IPS-15b (cell line): ENCODE measurements around the gene ARHGAP19.

Experiments used
- H3K27me3 ChIP-seq: one replicate; pipeline ENCODE4 v1.6.1; 2013; ENCODE audit warnings: low read length; ENCODE audit not compliant: control insufficient read depth, insufficient read depth
- H3K36me3 ChIP-seq: one replicate; pipeline ENCODE4 v1.6.1; 2013; ENCODE audit warnings: low read length; ENCODE audit not compliant: control insufficient read depth, insufficient read depth
- H3K4me1 ChIP-seq: one replicate; pipeline ENCODE4 v1.6.1; 2013; ENCODE audit warnings: mild to moderate bottlenecking, low read length; ENCODE audit not compliant: control insufficient read depth, insufficient read depth
- H3K4me3 ChIP-seq: one replicate; pipeline ENCODE4 v1.5.1; 2013; ENCODE audit warnings: low read depth, low read length
- H3K9ac ChIP-seq: one replicate; pipeline ENCODE4 v1.6.1; 2013; ENCODE audit warnings: low read depth, mild to moderate bottlenecking, low read length
- H3K9me3 ChIP-seq: one replicate; pipeline ENCODE4 v1.6.1; 2013; ENCODE audit warnings: mild to moderate bottlenecking, low read length; ENCODE audit not compliant: control insufficient read depth, insufficient read depth

The ARHGAP19 gene

GRCh38 chr10:97292097-97292861, at the start of gene ARHGAP19:
TSS of gene ARHGAP19 (minus strand) at chr10:97292637. CDS start at chr10:97292627, 10 bp downstream.
- H3K4me3 ChIP-seq, result peak within 1 kb of the TSS; percentile 71
- no peaks in the 10 kb centered on the region for H3K27me3 ChIP-seq
- no peaks in the 10 kb centered on the region for H3K9me3 ChIP-seq
- no peaks in the 10 kb centered on the region for H3K36me3 ChIP-seq
- peak within 1 kb of the TSS; percentile 47 for H3K9ac ChIP-seq
- H3K4me1 ChIP-seq, result no peaks in the 10 kb centered on the region

GRCh38 chr10:97341416-97341815, 49.0 kb upstream of the ARHGAP19 start:
- no peaks in the 10 kb centered on the region for H3K9me3 ChIP-seq
- no peak overlapping the region for H3K9ac ChIP-seq
- H3K36me3 ChIP-seq, result no peaks in the 10 kb centered on the region
- peaks cover 10% of the 10 kb centered on the region for H3K4me1 ChIP-seq
- H3K4me3 ChIP-seq, result no peak overlapping the region
- no peaks in the 10 kb centered on the region for H3K27me3 ChIP-seq

- Histone ChIP-seq H3K4me3 (peak overlapping the region; percentile 14), H3K9me3 (no peaks in the 10 kb centered on the region), H3K36me3 (peaks cover 5% of the 10 kb centered on the region), H3K9ac (no peak overlapping the region), H3K27me3 (no peaks in the 10 kb centered on the region), H3K4me1 (peaks cover 10% of the 10 kb centered on the region)
Observed at GRCh38 chr10:97338041-97338440, 45.6 kb upstream of the ARHGAP19 start.

- H3K36me3 ChIP-seq, result peaks cover 5% of the 10 kb centered on the region
- H3K4me1 ChIP-seq, result peaks cover 10% of the 10 kb centered on the region
- H3K27me3 ChIP-seq, result no peaks in the 10 kb centered on the region
- no peaks in the 10 kb centered on the region for H3K9me3 ChIP-seq
- no peak overlapping the region for H3K9ac ChIP-seq
- H3K4me3 ChIP-seq, result peak overlapping the region; percentile 14
Observed at GRCh38 chr10:97336942-97337831, 44.8 kb upstream of the ARHGAP19 start.

- H3K9ac ChIP-seq, result no peak overlapping the region
- no peak overlapping the region for H3K4me3 ChIP-seq
- H3K36me3 ChIP-seq, result peaks cover 5% of the 10 kb centered on the region
- H3K9me3 ChIP-seq, result no peaks in the 10 kb centered on the region
- no peaks in the 10 kb centered on the region for H3K27me3 ChIP-seq
- H3K4me1 ChIP-seq, result peaks cover 7% of the 10 kb centered on the region
Observed at GRCh38 chr10:97336446-97336845, 44.0 kb upstream of the ARHGAP19 start.

- Histone ChIP-seq H3K4me3 (peak overlapping the region; percentile 52), H3K4me1 (peaks cover 7% of the 10 kb centered on the region), H3K27me3 (no peaks in the 10 kb centered on the region), H3K36me3 (peaks cover 5% of the 10 kb centered on the region), H3K9me3 (no peaks in the 10 kb centered on the region), H3K9ac (no peak overlapping the region)
Observed at GRCh38 chr10:97336006-97336405, 43.6 kb upstream of the ARHGAP19 start.

GRCh38 chr10:97335188-97335619, 42.8 kb upstream of the ARHGAP19 start:
- H3K9ac ChIP-seq, result peak overlapping the region; percentile 42
- no peaks in the 10 kb centered on the region for H3K9me3 ChIP-seq
- peaks cover 7% of the 10 kb centered on the region for H3K4me1 ChIP-seq
- H3K27me3 ChIP-seq, result no peaks in the 10 kb centered on the region
- H3K36me3 ChIP-seq, result peaks cover 5% of the 10 kb centered on the region
- peak overlapping the region; percentile 52 for H3K4me3 ChIP-seq

GRCh38 chr10:97334370-97335175, 42.1 kb upstream of the ARHGAP19 start, which contains the start of gene FRAT2:
TSS of gene FRAT2 (minus strand) at chr10:97334729. CDS start at chr10:97334572, 157 bp downstream.
- H3K9ac ChIP-seq, result peak within 1 kb of the TSS; percentile 98
- peaks cover 12% of the 10 kb centered on the region for H3K4me1 ChIP-seq
- no peaks in the 10 kb centered on the region for H3K27me3 ChIP-seq
- peak within 1 kb of the TSS; percentile 95 for H3K4me3 ChIP-seq
- no peaks in the 10 kb centered on the region for H3K9me3 ChIP-seq
- peaks cover 5% of the 10 kb centered on the region for H3K36me3 ChIP-seq

GRCh38 chr10:97333601-97334369, 41.3 kb upstream of the ARHGAP19 start:
- Histone ChIP-seq H3K4me3 (peak overlapping the region; percentile 95), H3K4me1 (peaks cover 10% of the 10 kb centered on the region), H3K9me3 (no peaks in the 10 kb centered on the region), H3K36me3 (peaks cover 5% of the 10 kb centered on the region), H3K27me3 (no peaks in the 10 kb centered on the region), H3K9ac (peak overlapping the region; percentile 98)

GRCh38 chr10:97333351-97333600, 40.8 kb upstream of the ARHGAP19 start:
- Histone ChIP-seq H3K4me3 (peak overlapping the region; percentile 95), H3K9me3 (no peaks in the 10 kb centered on the region), H3K4me1 (peaks cover 7% of the 10 kb centered on the region), H3K36me3 (peaks cover 5% of the 10 kb centered on the region), H3K27me3 (no peaks in the 10 kb centered on the region), H3K9ac (peak overlapping the region; percentile 98)
